ENCODE results near the gene FRMD6.

Gene FRMD6

GRCh38 chr14:51616724-51617409 lies 34.8 kb upstream of the FRMD6 start:
- no peak overlapping the region for H3K4me2 ChIP-seq (ENCODE audit: insufficient read depth, low read length)
- no peak overlapping the region for H2AFZ ChIP-seq (ENCODE audit: low read depth, low read length)
- no peak for DNase-seq
- no peaks in the 10 kb centered on the region for H3K4me1 ChIP-seq (ENCODE audit: insufficient read depth, low read length)
- H3K79me2 ChIP-seq (ENCODE audit: insufficient read depth, low read length): no peaks in the 10 kb centered on the region
- TF ChIP-seq EZH2 (IDR thresholded peaks at IDR 0.05; ENCODE audit: borderline replicate concordance, low read depth, low read length, severe bottlenecking) (no peak), CTCF (IDR thresholded peaks at IDR 0.05; ENCODE audit: borderline replicate concordance, extremely low read depth, low read length, poor library complexity, severe bottlenecking) (no peak)
- H4K20me1 ChIP-seq (ENCODE audit: insufficient read depth, low read length): no peaks in the 10 kb centered on the region
- no peak overlapping the region for H3K4me3 ChIP-seq (ENCODE audit: low read depth in 1 of 2, low read length in 2 of 2)
- H3K36me3 ChIP-seq (ENCODE audit: insufficient read depth, low read length): no peaks in the 10 kb centered on the region
- H3K9ac ChIP-seq (ENCODE audit: low read depth, low read length): no peak overlapping the region
- no peak overlapping the region for H3K27ac ChIP-seq (ENCODE audit: low read length)
- no peaks in the 10 kb centered on the region for H3K27me3 ChIP-seq (ENCODE audit: insufficient read depth, low read length, poor library complexity)
- no peaks in the 10 kb centered on the region for H3K9me3 ChIP-seq (ENCODE audit: insufficient read depth, low read length, severe bottlenecking)
- no peak for ATAC-seq (ENCODE audit: insufficient read depth, low read depth)

GRCh38 chr14:51619561-51619960 lies 32.1 kb upstream of the FRMD6 start:
- DNase-seq (no peak), ATAC-seq (ENCODE audit: insufficient read depth, low read depth) (no peak)
- Histone ChIP-seq H3K9ac (ENCODE audit: low read depth, low read length) (no peak overlapping the region), H3K79me2 (ENCODE audit: insufficient read depth, low read length) (no peaks in the 10 kb centered on the region), H3K27ac (ENCODE audit: low read length) (no peak overlapping the region), H2AFZ (ENCODE audit: low read depth, low read length) (no peak overlapping the region), H4K20me1 (ENCODE audit: insufficient read depth, low read length) (no peaks in the 10 kb centered on the region), H3K4me1 (ENCODE audit: insufficient read depth, low read length) (no peaks in the 10 kb centered on the region), H3K9me3 (ENCODE audit: insufficient read depth, low read length, severe bottlenecking) (no peaks in the 10 kb centered on the region), H3K27me3 (ENCODE audit: insufficient read depth, low read length, poor library complexity) (no peaks in the 10 kb centered on the region), H3K36me3 (ENCODE audit: insufficient read depth, low read length) (no peaks in the 10 kb centered on the region), H3K4me3 (ENCODE audit: low read depth in 1 of 2, low read length in 2 of 2) (no peak overlapping the region), H3K4me2 (ENCODE audit: insufficient read depth, low read length) (no peak overlapping the region)
- TF ChIP-seq CTCF (IDR thresholded peaks at IDR 0.05; ENCODE audit: borderline replicate concordance, extremely low read depth, low read length, poor library complexity, severe bottlenecking) (no peak), EZH2 (IDR thresholded peaks at IDR 0.05; ENCODE audit: borderline replicate concordance, low read depth, low read length, severe bottlenecking) (no peak)

- H3K9ac ChIP-seq (ENCODE audit: low read depth, low read length): no peak overlapping the region
- no peak overlapping the region for H2AFZ ChIP-seq (ENCODE audit: low read depth, low read length)
- no peaks in the 10 kb centered on the region for H3K36me3 ChIP-seq (ENCODE audit: insufficient read depth, low read length)
- H3K27ac ChIP-seq (ENCODE audit: low read length): no peak overlapping the region
- no peak overlapping the region for H3K4me2 ChIP-seq (ENCODE audit: insufficient read depth, low read length)
- H4K20me1 ChIP-seq (ENCODE audit: insufficient read depth, low read length): no peaks in the 10 kb centered on the region
- no peaks in the 10 kb centered on the region for H3K27me3 ChIP-seq (ENCODE audit: insufficient read depth, low read length, poor library complexity)
- ATAC-seq (ENCODE audit: insufficient read depth, low read depth) (no peak), DNase-seq (no peak)
- H3K9me3 ChIP-seq (ENCODE audit: insufficient read depth, low read length, severe bottlenecking): no peaks in the 10 kb centered on the region
- no peak for TF ChIP-seq EZH2 (IDR thresholded peaks at IDR 0.05; ENCODE audit: borderline replicate concordance, low read depth, low read length, severe bottlenecking)
- TF ChIP-seq CTCF (IDR thresholded peaks at IDR 0.05; ENCODE audit: borderline replicate concordance, extremely low read depth, low read length, poor library complexity, severe bottlenecking): no peak
- H3K4me3 ChIP-seq (ENCODE audit: low read depth in 1 of 2, low read length in 2 of 2): no peak overlapping the region
- no peaks in the 10 kb centered on the region for H3K4me1 ChIP-seq (ENCODE audit: insufficient read depth, low read length)
- no peaks in the 10 kb centered on the region for H3K79me2 ChIP-seq (ENCODE audit: insufficient read depth, low read length)
These were observed 31.7 kb upstream of the FRMD6 start for GRCh38 chr14:51620056-51620455.

Data from DND-41 (cell line).